SK-N-MC (cell line): Measurements from ENCODE around the gene SIGLECL1.
"Not testable (repeated sequence)": the region's sequence is repeated elsewhere in the genome, so short reads cannot be mapped to it uniquely, and the experiment has no call there.

Experiments used
- DNase-seq: peaks from one replicate; pipeline ENCODE4 v3.0.0-alpha.2; 2011; ENCODE audit warnings: low read depth, low spot score
- H3K27ac ChIP-seq: fragments of 200-600 bp; sonication (generic); 2 replicates; pipeline ENCODE4 v1.5.1; 2016; ENCODE audit warnings: mixed run types
- H3K36me3 ChIP-seq: fragments of 200-600 bp; sonication (generic); 2 replicates; pipeline ENCODE4 v1.6.1; 2017; ENCODE audit warnings: antibody characterized with exemption, low read length, mixed read lengths; ENCODE audit not compliant: insufficient read depth
- H3K4me3 ChIP-seq: fragments of 200-600 bp; sonication (generic); 2 replicates; pipeline ENCODE4 v1.5.1; 2016
- H3K9ac ChIP-seq: fragments of 200-600 bp; sonication (generic); 2 replicates; pipeline ENCODE4 v1.8.0; 2017; ENCODE audit warnings: mixed run types, mixed read lengths; ENCODE audit not compliant: insufficient read length
- H3K9me3 ChIP-seq: fragments of 200-600 bp; sonication (generic); 2 replicates; pipeline ENCODE4 v1.6.1; 2017; ENCODE audit warnings: low read depth, mild to moderate bottlenecking, antibody characterized with exemption, low read length, moderate library complexity, mixed read lengths
- EZH2 ChIP-seq: fragments of 200-600 bp; sonication (generic); IDR thresholded peaks from one replicate; pipeline ENCODE4 v1.6.1; 2017; ENCODE audit warnings: antibody characterized with exemption
- FOXP2 ChIP-seq: optimal IDR thresholded peaks from 2 replicates; pipeline ENCODE3; 2011; ENCODE audit warnings: mild to moderate bottlenecking, moderate library complexity; ENCODE audit not compliant: insufficient read depth; ENCODE audit errors: extremely low read length, control extremely low read depth
- POLR2AphosphoS5 ChIP-seq: IDR thresholded peaks from 2 replicates; pipeline ENCODE4 v1.6.1; 2012; ENCODE audit warnings: mild to moderate bottlenecking, low read depth, low read length, borderline replicate concordance

Gene SIGLECL1

DNA sequence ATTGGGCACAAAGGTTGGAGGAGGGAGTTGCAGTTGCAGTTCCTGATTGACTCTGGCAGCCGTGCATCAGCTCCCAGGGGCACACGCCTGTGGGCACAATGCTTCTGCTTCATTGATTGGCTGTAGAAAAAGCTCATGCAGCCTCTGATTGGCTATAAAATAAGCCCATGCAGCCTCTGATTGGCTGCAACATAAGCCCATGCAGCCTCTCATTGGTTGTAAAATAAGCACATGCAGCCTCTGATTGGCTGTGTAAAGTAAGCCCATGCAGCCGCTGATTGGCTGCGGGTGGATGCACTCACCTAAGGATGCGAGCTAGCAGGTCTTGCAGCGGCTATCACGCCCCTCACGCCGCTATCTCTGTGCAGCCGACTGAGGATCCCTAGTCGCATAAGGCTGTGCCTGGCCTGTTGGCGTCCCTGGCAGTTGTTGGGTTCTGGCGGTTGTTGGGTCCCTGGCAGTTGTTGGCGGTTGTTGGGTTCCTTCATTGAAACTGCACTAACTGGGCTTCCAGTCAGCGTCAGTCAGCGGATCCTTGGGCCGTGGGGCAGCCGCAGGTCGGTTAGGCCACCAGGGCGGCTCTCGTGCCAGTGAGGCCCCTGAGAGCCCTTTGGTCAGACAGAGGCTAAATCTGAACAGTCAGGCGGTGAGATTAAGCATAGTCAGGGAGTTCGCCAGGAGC, at the start of gene SIGLECL1:
TSS of gene SIGLECL1 (plus strand) at position 295 of the 682 bp plus-strand sequence. CDS start 12,993 bp downstream, outside the sequence.
- no peak within 1 kb of the TSS for H3K27ac ChIP-seq
- DNase-seq: no peak
- H3K36me3 ChIP-seq: no peaks in the 10 kb centered on the region
- no peak for TF ChIP-seq POLR2AphosphoS5
- no peak for TF ChIP-seq EZH2
- no peak for TF ChIP-seq FOXP2
- H3K4me3 ChIP-seq: no peak within 1 kb of the TSS
- no peaks in the 10 kb centered on the region for H3K9me3 ChIP-seq
- no peak within 1 kb of the TSS for H3K9ac ChIP-seq

GRCh38 chr19:51201712-51202111, 49.2 kb upstream of the SIGLECL1 start:
- TF ChIP-seq EZH2 (no peak), FOXP2 (no peak), POLR2AphosphoS5 (no peak)
- Histone ChIP-seq H3K9ac (no peak overlapping the region), H3K27ac (no peak overlapping the region), H3K9me3 (no peaks in the 10 kb centered on the region), H3K4me3 (no peak overlapping the region), H3K36me3 (no peaks in the 10 kb centered on the region)
- DNase-seq: no peak

GRCh38 chr19:51203916-51204315, 47.0 kb upstream of the SIGLECL1 start:
- TF ChIP-seq POLR2AphosphoS5: no peak
- no peak for TF ChIP-seq EZH2
- no peak for TF ChIP-seq FOXP2
- Histone ChIP-seq H3K9me3 (no peaks in the 10 kb centered on the region), H3K36me3 (no peaks in the 10 kb centered on the region), H3K9ac (no peak overlapping the region), H3K4me3 (no peak overlapping the region), H3K27ac (no peak overlapping the region)
- DNase-seq: no peak

GRCh38 chr19:51204321-51204720, 46.6 kb upstream of the SIGLECL1 start:
- Histone ChIP-seq H3K4me3 (no peak overlapping the region), H3K36me3 (no peaks in the 10 kb centered on the region), H3K9ac (no peak overlapping the region), H3K27ac (no peak overlapping the region), H3K9me3 (no peaks in the 10 kb centered on the region)
- no peak for DNase-seq
- TF ChIP-seq EZH2 (no peak), POLR2AphosphoS5 (no peak), FOXP2 (no peak)

- Histone ChIP-seq H3K4me3 (no peak overlapping the region), H3K9ac (no peak overlapping the region), H3K27ac (no peak overlapping the region), H3K36me3 (no peaks in the 10 kb centered on the region), H3K9me3 (no peaks in the 10 kb centered on the region)
- no peak for DNase-seq
- TF ChIP-seq EZH2 (no peak), FOXP2 (no peak), POLR2AphosphoS5 (no peak)
Observed at GRCh38 chr19:51207747-51208146, 43.1 kb upstream of the SIGLECL1 start.

GRCh38 chr19:51210191-51210784, 40.6 kb upstream of the SIGLECL1 start:
- Histone ChIP-seq H3K9ac (no peak overlapping the region), H3K4me3 (no peak overlapping the region), H3K27ac (no peak overlapping the region), H3K36me3 (no peaks in the 10 kb centered on the region), H3K9me3 (no peaks in the 10 kb centered on the region)
- no peak for DNase-seq
- TF ChIP-seq EZH2: no peak
- TF ChIP-seq FOXP2: no peak
- no peak for TF ChIP-seq POLR2AphosphoS5

DNA sequence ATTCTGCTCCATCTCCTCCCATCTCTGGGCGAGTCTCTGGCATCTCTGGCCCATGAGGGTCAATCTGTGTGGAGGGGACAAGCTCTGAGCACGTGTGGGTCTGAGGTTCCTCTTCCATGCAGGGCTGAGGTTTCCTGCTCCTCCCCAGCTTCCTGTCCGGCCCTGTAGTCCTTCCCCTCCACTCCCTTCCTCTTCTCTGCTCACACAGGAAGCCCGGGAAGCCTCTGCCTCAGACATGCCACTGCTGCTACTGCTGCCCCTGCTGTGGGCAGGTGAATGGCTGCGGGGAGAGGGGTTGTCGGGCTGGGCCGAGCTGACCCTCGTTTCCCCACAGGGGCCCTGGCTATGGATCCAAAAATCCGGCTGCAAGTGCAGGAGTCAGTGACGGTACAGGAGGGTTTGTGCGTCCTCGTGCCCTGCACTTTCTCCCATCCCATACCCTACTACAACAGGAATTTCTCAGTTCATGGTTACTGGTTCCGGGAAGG, 40.0 kb upstream of the SIGLECL1 start:
- H3K4me3 ChIP-seq, H3K9ac ChIP-seq, H3K27ac ChIP-seq, DNase-seq, H3K9me3 ChIP-seq, H3K36me3 ChIP-seq: not testable (repeated sequence)

DNA sequence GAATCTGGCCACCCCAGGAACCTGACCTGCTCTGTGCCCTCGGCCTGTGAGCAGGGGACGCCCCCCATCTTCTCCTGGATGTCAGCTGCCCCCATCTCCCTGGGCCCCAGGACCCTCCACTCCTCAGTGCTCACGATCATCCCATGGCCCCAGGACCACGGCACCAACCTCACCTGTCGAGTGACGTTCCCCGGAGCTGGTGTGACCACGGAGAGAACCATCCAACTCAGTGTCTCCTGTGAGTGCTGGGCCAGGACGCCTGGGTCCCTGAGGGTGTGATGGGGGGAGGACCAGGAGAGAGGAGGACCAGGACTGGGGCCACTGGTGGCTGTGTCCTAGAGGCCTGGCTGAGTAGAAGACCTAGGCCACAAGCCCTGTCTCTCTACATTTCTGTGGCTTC, 39.0 kb upstream of the SIGLECL1 start:
- Histone ChIP-seq H3K9ac (no peak overlapping the region), H3K27ac (no peak overlapping the region), H3K4me3 (no peak overlapping the region), H3K36me3 (no peaks in the 10 kb centered on the region), H3K9me3 (no peaks in the 10 kb centered on the region)
- no peak for DNase-seq
- TF ChIP-seq POLR2AphosphoS5 (no peak), EZH2 (no peak), FOXP2 (no peak)

DNA sequence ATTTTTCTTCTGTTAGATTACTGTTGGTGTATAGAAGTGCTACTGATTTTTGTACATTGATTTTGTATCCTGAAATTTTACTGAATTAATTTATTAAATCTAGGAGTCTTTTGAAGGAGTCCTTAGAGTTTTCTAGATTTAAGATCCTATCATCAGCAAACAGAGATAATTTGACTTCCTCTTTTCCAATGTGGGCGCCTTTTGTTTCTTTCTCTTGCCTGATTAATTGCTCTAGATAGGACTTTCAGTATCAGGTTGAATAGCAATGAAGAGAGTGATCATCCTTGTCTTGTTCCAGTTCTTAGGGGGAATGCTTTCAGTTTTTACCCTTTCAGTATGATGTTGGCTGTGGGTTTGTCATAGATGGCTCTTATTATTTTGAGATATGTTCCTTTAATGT, 31.6 kb upstream of the SIGLECL1 start:
- Histone ChIP-seq H3K27ac (no peak overlapping the region), H3K9ac (no peak overlapping the region), H3K9me3 (no peaks in the 10 kb centered on the region), H3K36me3 (no peaks in the 10 kb centered on the region), H3K4me3 (no peak overlapping the region)
- no peak for DNase-seq
- TF ChIP-seq FOXP2 (no peak), POLR2AphosphoS5 (no peak), EZH2 (no peak)

DNA sequence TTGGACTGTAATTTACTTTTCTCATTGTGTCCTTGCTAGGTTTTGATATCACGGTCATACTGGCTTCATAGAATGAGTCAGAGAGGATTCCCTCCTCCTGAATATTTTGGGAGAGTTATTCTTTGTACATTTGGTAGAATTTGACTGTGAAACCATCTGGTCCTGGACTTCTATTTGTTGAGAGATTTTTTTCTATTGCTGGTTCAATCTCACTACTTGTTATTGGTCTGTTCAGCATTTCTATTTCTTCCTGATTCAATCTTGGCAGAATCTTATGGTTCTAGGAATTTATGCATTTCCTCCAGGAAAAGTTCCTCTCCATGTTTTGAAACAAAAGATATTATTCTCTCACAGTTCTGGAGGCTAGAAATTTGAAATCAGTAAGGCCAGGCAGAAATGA, 30.9 kb upstream of the SIGLECL1 start:
- H3K9me3 ChIP-seq: no peaks in the 10 kb centered on the region
- DNase-seq: no peak
- no peak overlapping the region for H3K27ac ChIP-seq
- H3K36me3 ChIP-seq: no peaks in the 10 kb centered on the region
- H3K4me3 ChIP-seq: no peak overlapping the region
- TF ChIP-seq EZH2: no peak
- no peak for TF ChIP-seq POLR2AphosphoS5
- no peak overlapping the region for H3K9ac ChIP-seq
